HEK293T (cell line): ENCODE measurements around the gene DNLZ.

ENCODE experiments used
- BHLHE40 ChIP-seq: fragments of 450-650 bp; IDR thresholded peaks from 2 replicates; pipeline ENCODE4 v1.6.1; 2016; ENCODE audit warnings: mild to moderate bottlenecking, moderate library complexity, borderline replicate concordance
- CTBP1 ChIP-seq: fragments of 450-650 bp; IDR thresholded peaks from 2 replicates; pipeline ENCODE4 v1.6.1; 2016; ENCODE audit warnings: borderline replicate concordance
- ELF4 ChIP-seq: fragments of 450-650 bp; IDR thresholded peaks from 2 replicates; pipeline ENCODE4 v1.6.1; 2017; ENCODE audit warnings: antibody characterized with exemption
- FOXM1 ChIP-seq: fragments of 450-650 bp; IDR thresholded peaks from 2 replicates; pipeline ENCODE4 v1.6.1; 2017; ENCODE audit warnings: mild to moderate bottlenecking, borderline replicate concordance
- L3MBTL2 ChIP-seq: fragments of 450-650 bp; conservative IDR thresholded peaks from 2 replicates; pipeline ENCODE4 v1.6.1; 2016; ENCODE audit warnings: mild to moderate bottlenecking
- LEF1 ChIP-seq: fragments of 450-650 bp; IDR thresholded peaks from 2 replicates; pipeline ENCODE4 v1.6.1; 2017; ENCODE audit warnings: mild to moderate bottlenecking, borderline replicate concordance
- PKNOX1 ChIP-seq: fragments of 450-650 bp; IDR thresholded peaks from 2 replicates; pipeline ENCODE4 v1.6.1; 2016
- SP1 ChIP-seq: fragments of 450-650 bp; IDR thresholded peaks from 2 replicates; pipeline ENCODE4 v1.6.1; 2017
- SUZ12 ChIP-seq: fragments of 450-650 bp; IDR thresholded peaks from 2 replicates; pipeline ENCODE4 v1.6.1; 2016; ENCODE audit warnings: mild to moderate bottlenecking
- TARDBP ChIP-seq: fragments of 450-650 bp; IDR thresholded peaks from 2 replicates; pipeline ENCODE4 v1.6.1; 2016
- ZNF384 ChIP-seq: fragments of 450-650 bp; IDR thresholded peaks from 2 replicates; pipeline ENCODE4 v1.6.1; 2016

GRCh38 chr9:136399176-136400037 lies 35.9 kb upstream of the DNLZ start:
- TF ChIP-seq FOXM1 (no peak), L3MBTL2 (no peak), ZNF384 (no peak), ELF4 (no peak), SUZ12 (no peak), LEF1 (no peak), TARDBP (no peak), SP1 (no peak), BHLHE40 (no peak), CTBP1 (no peak), PKNOX1 (no peak)
